Measurements from ENCODE around the gene CTNNA3.

The CTNNA3 gene

DNA sequence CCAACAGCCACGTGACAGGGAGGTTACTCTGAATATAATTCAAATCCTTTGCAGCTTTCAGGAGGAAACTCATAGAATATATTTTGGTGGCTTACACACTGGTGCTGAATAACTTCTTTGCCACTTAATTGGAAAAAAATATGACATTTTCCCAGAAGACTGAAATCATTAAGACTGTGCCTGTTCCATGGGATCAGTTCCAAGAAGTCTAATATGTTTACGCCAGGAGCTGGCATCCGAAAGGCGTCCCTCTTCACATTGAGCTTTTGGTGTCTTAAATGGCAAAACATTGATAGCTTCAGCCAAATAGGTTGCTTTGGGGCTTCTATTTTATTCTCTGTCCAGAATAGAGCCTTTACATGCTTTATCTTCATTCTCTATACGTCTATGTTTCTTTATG is 1687.8 kb downstream of the CTNNA3 start:
- no peak for DNase-seq

- no peak for DNase-seq
These were observed 1689.6 kb downstream of the CTNNA3 start for GRCh38 chr10:66006411-66006810.

DNA sequence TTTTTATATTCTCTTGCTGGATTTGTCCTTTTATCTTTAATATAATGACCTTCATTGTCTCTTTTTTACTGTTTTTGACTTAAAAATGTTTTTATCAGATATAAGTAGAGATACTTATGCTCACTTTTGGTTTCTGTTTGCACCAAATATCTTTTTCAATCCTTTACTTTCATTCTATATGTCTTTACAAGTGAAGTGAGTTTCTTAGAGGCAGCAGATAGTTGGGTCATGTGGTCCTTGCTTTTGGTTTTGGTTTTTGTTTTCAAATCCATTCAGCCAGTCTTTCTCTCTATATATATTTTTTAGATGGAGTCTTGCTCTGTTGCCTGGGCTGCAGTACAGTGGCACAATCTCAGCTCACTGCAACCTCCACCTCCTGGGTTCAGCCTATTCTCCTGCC is 1702.5 kb downstream of the CTNNA3 start:
- DNase-seq = no peak

DNA sequence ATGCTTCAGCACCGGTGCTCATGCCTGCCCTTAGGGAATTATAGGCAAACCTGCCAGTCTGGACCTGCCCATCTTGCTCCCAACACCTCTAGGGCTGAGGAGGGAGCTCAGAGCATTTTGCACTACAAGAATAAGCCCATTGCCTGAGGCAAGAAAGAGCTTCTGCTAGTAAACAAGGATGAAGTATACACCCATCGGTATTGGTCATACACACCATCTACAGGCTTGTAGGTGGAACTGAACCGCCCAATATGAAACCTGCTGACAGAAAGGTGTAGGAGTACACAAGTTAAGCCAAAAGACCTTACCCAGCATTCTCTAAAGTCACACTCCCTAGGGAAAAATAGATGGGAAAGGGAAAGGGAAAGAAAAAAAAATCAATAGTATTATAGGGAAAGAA is 1727.1 kb downstream of the CTNNA3 start:
- DNase-seq = peak; percentile 21

DNA sequence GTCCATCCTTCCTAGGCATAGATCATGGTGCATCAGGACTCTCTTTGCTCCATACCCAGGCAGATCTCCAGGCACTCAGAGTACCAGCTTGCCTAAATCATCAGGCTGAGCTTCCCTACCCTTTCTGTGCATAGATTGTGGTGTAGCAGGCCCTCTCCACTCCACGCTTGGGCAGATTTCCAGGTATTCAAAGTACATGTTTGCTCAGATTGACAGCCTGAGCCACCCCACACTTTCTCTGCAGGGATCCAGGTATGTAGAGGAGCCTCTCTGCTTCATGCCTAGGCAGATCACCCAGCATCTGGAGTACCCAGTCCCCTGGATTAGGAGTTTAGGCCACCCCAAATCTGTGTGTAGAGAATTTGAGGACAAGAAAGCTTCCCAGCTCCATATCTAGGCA is 1727.6 kb downstream of the CTNNA3 start:
- DNase-seq = peak; percentile 30

GRCh38 chr10:65964205-65964604 is 1731.8 kb downstream of the CTNNA3 start:
- no peak for DNase-seq

DNA sequence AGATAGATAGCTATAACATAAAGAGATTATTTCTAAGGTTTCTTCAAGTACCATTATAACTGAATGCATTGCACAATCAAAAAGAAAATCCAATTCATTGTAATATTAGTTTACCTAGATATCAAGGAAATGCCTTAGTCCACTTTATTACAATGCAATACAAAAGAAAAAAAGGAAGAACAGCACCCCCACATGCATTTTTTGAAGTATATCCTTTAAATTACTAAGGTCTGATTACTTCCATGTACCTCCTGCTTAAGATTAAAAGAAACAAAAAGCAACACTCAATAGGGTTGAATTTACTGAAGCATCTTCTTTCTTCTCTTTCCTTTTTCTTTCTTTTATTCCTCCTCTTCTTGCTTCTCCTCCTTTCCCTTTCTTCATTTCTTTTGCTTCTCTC is 1743.9 kb downstream of the CTNNA3 start:
- DNase-seq = peak; percentile 5

- peak; percentile 25 for DNase-seq
These were observed 1745.9 kb downstream of the CTNNA3 start for GRCh38 chr10:65950075-65950474.

GRCh38 chr10:65949526-65949925 is 1746.5 kb downstream of the CTNNA3 start:
- DNase-seq = peak; percentile 36

GRCh38 chr10:65945061-65945460 is 1750.9 kb downstream of the CTNNA3 start:
- DNase-seq = no peak

- no peak for DNase-seq
These were observed 1752.5 kb downstream of the CTNNA3 start for GRCh38 chr10:65943451-65943850.

DNA sequence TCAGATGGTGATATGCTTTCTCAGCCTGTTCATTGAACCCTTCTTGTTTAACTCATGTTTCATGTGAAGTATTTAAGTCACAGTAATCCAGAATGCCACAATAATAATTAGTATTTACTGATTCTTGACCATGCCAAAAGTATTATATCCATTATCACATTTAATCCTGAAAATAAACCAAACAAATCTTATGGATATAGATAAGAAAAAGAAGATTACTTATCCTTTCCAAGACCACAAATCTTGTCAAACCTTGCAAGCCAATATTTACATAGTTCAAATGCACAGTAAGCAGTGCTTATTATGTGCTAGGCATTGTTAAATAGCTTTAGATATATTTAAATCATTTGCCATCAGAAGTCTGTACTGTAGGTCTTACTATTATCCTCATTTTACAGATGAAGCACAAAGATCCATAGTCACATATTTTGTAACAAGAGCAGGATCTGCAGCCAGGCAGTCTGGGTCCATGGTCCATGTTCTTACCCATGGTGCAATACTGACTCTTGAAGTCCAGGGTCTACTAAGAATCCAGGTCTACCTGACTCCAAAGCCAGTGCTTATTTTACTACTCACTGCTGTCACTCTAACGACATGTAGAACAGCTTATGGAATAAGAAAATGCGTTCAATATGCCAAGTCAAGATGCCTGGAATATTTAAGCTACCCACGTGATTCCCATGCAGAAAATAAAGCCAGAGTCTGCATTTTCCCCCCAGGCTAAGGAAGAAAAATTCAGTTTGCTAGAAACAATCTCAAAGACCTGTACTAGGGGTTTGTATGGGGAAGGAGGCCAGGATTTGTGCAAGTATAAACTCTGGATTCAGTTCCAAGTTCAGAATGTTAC is 1755.0 kb downstream of the CTNNA3 start:
- no peak for DNase-seq

- no peak for DNase-seq
These were observed 1755.9 kb downstream of the CTNNA3 start for GRCh38 chr10:65940105-65940504.

DNA sequence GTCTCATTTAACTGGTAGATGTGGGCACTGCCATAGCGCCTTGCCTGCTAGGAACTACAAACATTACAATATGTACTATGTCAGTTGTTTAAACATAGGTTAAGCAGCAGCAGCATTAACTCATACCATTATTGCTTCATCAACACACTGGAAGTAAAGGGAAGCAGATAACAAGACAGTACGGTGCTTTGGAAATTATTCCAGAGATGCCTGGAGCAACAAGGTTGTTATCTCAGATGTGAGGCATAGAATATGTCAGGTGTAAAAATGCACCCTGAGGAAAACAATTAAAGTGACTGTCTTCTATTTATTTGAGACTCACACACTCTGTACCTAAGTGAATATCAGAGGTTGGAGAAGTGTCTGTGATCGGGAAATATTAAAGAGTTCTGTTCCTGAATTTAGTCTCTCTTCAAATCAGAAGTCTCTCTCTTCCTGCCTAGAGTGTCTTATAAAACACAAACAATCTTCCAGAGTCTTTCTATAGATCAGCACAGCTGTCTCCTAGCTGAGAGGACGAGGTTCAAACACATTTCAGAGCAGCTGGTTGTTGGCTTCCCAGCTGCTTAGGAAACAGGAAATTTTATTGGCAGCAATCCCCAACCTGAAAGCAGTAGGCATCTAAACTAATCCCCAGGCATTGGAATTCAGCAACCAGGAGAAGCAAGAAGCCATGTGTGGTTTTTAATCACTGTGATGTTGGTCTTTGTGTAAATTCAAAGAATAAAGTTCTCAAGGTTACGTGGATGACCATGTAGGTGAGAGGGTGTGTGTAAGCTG is 1764.5 kb downstream of the CTNNA3 start:
- no peak for DNase-seq

DNA sequence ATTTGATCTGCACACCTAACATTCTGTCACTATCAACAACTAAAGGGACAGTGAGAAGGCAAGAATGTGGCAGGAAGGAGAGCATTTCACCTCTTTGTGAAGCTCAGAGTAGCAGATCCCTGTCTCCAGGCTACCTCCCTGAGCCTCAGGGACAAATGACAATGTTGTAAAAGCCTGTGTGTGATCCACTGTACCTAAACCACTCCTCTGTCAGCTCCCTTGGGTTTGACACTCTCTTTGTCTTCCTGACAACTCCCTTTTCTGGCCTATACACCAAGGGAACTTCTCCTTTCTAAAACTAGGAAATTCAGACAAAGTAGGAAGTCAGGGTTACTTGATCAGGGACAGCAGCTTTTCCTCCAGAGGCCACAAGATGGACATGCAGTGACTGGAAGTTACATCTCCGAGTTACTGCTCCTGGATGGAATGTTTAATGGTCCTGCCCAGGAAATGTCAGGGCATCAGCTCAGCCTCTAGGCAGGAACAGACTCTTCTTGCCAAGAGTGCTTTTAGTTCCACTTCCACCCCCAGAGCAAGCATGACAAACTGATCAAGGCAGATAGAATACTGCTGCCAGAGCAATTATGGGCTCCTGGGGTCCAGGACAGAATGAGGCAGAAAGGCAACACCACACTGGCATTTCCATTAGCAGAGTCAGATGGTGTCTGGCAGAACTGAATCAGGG is 1784.7 kb downstream of the CTNNA3 start:
- DNase-seq = no peak

- no peak for DNase-seq
These were observed 1785.8 kb downstream of the CTNNA3 start for GRCh38 chr10:65910209-65910608.

- no peak for DNase-seq
These were observed 1788.7 kb downstream of the CTNNA3 start for GRCh38 chr10:65907199-65907712.

GRCh38 chr10:65903620-65904019 is 1792.4 kb downstream of the CTNNA3 start:
- DNase-seq = no peak

DNA sequence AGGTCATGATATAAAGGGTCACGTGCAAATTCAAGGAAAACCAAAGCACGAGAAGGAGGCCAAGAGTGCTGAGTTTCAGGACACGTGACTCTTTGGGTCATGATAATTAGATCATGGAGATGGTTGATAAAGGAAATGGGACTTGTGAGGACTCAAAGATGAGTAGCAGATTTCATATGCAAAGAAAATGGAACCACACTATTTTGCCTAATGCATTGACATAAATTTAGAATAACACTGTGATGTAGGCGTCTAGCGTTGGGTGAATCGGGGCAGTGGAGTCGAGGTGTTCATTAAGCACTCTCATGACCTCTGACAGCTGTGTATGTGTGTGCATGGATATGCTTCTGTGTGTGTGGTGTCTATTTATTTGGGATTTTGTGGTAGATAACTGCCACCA is 1795.7 kb downstream of the CTNNA3 start:
- DNase-seq = no peak

- DNase-seq = no peak
These were observed 1797.9 kb downstream of the CTNNA3 start for GRCh38 chr10:65898055-65898454.

DNA sequence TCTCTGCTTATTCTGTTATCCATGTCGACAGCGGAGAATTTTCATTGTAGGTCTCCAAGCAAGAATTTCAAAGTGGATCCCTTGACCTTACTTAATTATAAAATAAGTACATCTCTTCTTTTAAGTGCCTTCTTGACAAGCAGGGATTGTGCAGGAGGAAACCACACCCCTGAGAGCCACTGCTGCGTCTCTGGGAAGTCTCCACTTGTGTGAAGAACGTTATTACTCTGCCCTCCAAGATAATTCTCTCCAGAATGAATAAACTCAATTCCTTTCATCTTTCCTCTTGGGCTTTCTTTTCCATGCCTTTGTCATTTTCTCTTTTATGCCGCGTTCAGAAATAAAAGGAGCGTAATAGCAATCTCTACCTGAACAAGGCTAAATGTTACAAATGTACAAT is 1801.0 kb downstream of the CTNNA3 start:
- no peak for DNase-seq

DNA sequence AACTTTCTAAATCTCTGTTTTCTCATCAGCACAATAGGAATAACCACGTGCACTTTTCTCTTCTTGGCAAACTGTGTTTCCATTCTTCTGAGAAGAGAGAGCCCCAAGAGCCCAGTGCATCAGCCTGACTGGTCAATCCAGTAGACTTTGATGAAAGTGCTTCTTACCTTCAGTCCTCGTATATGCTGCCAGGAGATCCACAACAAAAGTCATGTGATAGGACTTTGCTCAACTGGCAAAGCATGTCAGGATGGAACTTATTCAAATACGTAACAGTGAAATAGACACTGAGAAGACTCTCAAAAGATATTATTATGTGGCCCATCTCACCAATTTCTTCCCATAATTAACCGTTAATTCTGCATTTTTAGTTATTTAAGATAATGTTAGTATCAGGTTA is 1801.6 kb downstream of the CTNNA3 start:
- no peak for DNase-seq

GRCh38 chr10:65893676-65894075 is 1802.3 kb downstream of the CTNNA3 start:
- DNase-seq = no peak
